ENCODE measurements around the gene ENOX1. TPM values are rescaled to one million over a fixed set of nuclear protein-coding genes. Genes with fewer than 3 reads are reported as not detected.

The ENOX1 gene
- total RNA-seq, 2 donors from 2014 or later: 1.3 to 2.4 TPM

- no peak for TF ChIP-seq CTCF (IDR thresholded peaks at IDR 0.05)
- Histone ChIP-seq H3K27ac (no peak overlapping the region), H3K36me3 (no peaks in the 10 kb centered on the region), H3K4me3 (no peak overlapping the region), H3K4me1 (peaks cover 0 to 2% of the 10 kb centered on the region in 2 donors), H3K27me3 (no peaks in the 10 kb centered on the region), H3K9me3 (no peaks in the 10 kb centered on the region)
- no peak for DNase-seq (ENCODE audit: low spot score)
These were observed 307.9 kb downstream of the ENOX1 start for GRCh38 chr13:43478902-43479301.

- no peak overlapping the region for H3K4me3 ChIP-seq
- H3K27ac ChIP-seq: no peak overlapping the region
- no peak for TF ChIP-seq CTCF (IDR thresholded peaks at IDR 0.05)
- no peaks in the 10 kb centered on the region for H3K9me3 ChIP-seq
- no peaks in the 10 kb centered on the region for H3K36me3 ChIP-seq
- no peak for DNase-seq (ENCODE audit: low spot score)
- peaks cover 0 to 9% of the 10 kb centered on the region in 2 donors for H3K4me1 ChIP-seq
- H3K27me3 ChIP-seq: no peaks in the 10 kb centered on the region
These were observed 308.6 kb downstream of the ENOX1 start for GRCh38 chr13:43478211-43478610.

GRCh38 chr13:43475140-43475539 lies 311.6 kb downstream of the ENOX1 start:
- H3K27ac ChIP-seq: no peak overlapping the region
- TF ChIP-seq CTCF (IDR thresholded peaks at IDR 0.05): no peak
- H3K9me3 ChIP-seq: no peaks in the 10 kb centered on the region
- H3K4me1 ChIP-seq: peaks cover 0 to 15% of the 10 kb centered on the region in 2 donors
- H3K4me3 ChIP-seq: no peak overlapping the region
- no peak for DNase-seq (ENCODE audit: low spot score)
- no peaks in the 10 kb centered on the region for H3K36me3 ChIP-seq
- no peaks in the 10 kb centered on the region for H3K27me3 ChIP-seq

GRCh38 chr13:43473437-43473836 lies 313.3 kb downstream of the ENOX1 start:
- DNase-seq (ENCODE audit: low spot score): no peak
- Histone ChIP-seq H3K27ac (no peak overlapping the region), H3K4me3 (no peak overlapping the region), H3K9me3 (no peaks in the 10 kb centered on the region), H3K36me3 (no peaks in the 10 kb centered on the region), H3K4me1 (peaks cover 0 to 15% of the 10 kb centered on the region in 2 donors), H3K27me3 (no peaks in the 10 kb centered on the region)
- TF ChIP-seq CTCF (IDR thresholded peaks at IDR 0.05): no peak

- Histone ChIP-seq H3K9me3 (no peaks in the 10 kb centered on the region), H3K27ac (no peak overlapping the region), H3K27me3 (no peaks in the 10 kb centered on the region), H3K4me1 (peaks cover 0 to 15% of the 10 kb centered on the region in 2 donors), H3K4me3 (no peak overlapping the region), H3K36me3 (no peaks in the 10 kb centered on the region)
- DNase-seq (ENCODE audit: low spot score): no peak
- TF ChIP-seq CTCF (IDR thresholded peaks at IDR 0.05): no peak
These were observed 313.8 kb downstream of the ENOX1 start for GRCh38 chr13:43472980-43473379.

- no peak for TF ChIP-seq CTCF (IDR thresholded peaks at IDR 0.05)
- Histone ChIP-seq H3K27ac (no peak overlapping the region), H3K4me1 (peaks cover 0 to 15% of the 10 kb centered on the region in 2 donors), H3K4me3 (no peak overlapping the region), H3K36me3 (no peaks in the 10 kb centered on the region), H3K27me3 (no peaks in the 10 kb centered on the region), H3K9me3 (no peaks in the 10 kb centered on the region)
- no peak for DNase-seq (ENCODE audit: low spot score)
These were observed 314.4 kb downstream of the ENOX1 start for GRCh38 chr13:43472339-43472738.
